ENCODE measurements around the gene IRF9.

Gene IRF9

DNA sequence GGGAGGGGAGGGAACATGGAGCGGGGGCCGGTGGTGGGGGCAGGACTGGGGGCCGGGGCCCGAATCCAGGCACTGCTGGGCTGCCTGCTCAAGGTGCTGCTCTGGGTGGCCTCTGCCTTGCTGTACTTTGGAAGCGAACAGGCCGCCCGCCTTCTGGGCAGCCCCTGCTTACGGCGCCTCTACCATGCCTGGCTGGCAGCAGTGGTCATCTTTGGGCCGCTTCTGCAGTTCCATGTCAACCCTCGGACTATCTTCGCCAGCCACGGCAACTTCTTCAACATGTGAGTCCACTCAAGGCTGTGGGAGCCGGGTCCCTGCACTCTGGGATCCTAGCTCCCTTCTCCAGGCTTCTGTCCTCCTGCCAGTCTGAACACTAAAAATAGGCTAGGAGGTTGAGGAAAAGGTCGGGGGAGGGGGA lies 29.5 kb upstream of the IRF9 start:
- DNase-seq (ENCODE audit: low read depth in 1 of 2, low spot score in 1 of 2), result no peak

DNA sequence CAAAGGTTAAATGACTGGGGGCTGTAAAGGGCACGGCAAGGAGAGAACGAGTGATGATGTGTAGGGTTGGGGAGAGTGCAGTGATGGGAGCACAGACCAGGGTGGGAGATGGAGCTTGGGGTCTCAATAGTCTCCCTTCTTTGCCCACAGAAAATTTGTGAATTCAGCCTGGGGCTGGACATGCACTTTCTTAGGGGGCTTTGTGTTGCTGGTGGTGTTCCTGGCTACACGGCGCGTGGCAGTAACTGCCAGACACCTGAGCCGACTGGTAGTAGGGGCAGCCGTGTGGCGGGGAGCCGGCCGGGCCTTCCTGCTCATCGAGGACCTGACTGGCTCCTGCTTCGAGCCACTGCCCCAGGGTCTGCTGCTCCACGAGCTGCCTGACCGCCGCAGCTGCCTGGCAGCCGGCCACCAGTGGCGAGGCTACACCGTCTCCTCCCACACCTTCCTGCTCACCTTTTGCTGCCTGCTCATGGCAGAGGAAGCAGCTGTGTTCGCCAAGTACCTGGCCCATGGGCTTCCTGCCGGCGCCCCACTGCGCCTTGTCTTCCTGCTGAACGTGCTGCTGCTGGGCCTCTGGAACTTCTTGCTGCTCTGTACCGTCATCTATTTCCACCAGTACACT lies 28.9 kb upstream of the IRF9 start:
- no peak for DNase-seq (ENCODE audit: low read depth in 1 of 2, low spot score in 1 of 2)

DNA sequence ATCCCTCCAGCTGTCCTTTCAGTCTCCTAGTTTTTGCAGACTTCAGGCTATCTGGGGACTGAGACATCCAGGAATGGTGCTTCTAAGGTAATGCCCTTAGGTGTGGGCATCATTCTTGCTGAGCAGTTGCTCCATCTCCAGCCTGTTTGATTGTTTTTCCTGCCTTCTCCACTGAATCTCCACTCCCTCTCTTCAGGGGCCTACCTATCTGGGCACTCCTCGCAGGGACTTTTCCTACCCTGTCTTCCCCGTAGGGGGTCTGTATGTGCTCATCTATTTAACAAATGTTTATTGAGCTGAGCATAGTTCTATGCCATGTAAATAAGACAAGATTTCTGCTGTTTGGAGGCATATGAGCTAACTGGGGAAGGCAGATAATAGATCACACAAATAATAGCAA lies 28.1 kb upstream of the IRF9 start:
- no peak for DNase-seq (ENCODE audit: low read depth in 1 of 2, low spot score in 1 of 2)

DNA sequence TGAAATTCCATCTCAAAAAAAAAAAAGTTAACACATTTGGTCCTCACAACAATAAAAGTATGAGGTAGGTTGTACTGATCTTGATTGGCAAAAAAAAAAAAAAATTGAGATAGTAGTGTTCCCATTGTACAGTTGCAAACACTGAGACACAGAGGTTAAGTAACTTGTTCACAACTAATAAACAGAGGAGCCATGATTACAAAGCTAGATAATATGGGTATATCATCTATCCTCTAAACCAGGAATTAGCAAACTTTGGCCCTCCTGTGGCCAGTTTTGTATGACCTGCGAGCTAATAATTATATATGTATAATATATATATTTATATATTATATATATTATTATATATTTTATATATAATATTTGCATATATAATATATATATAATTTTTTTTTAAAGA lies 27.3 kb upstream of the IRF9 start:
- DNase-seq (ENCODE audit: low read depth in 1 of 2, low spot score in 1 of 2), result no peak

DNA sequence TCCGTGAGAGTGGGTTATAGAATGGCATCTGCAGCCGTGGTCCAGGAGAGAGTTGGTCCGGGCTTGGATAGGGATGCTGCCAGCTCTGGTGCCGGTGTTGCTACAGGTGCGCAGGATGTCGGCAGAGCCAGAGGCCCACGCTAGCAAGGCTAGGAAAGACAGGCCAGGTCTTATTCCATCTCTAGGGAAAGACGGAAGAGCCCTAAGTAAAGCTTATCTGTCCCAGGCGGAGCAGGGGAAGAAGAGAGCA lies 25.6 kb upstream of the IRF9 start:
- DNase-seq (ENCODE audit: low read depth in 1 of 2, low spot score in 1 of 2), result no peak

DNA sequence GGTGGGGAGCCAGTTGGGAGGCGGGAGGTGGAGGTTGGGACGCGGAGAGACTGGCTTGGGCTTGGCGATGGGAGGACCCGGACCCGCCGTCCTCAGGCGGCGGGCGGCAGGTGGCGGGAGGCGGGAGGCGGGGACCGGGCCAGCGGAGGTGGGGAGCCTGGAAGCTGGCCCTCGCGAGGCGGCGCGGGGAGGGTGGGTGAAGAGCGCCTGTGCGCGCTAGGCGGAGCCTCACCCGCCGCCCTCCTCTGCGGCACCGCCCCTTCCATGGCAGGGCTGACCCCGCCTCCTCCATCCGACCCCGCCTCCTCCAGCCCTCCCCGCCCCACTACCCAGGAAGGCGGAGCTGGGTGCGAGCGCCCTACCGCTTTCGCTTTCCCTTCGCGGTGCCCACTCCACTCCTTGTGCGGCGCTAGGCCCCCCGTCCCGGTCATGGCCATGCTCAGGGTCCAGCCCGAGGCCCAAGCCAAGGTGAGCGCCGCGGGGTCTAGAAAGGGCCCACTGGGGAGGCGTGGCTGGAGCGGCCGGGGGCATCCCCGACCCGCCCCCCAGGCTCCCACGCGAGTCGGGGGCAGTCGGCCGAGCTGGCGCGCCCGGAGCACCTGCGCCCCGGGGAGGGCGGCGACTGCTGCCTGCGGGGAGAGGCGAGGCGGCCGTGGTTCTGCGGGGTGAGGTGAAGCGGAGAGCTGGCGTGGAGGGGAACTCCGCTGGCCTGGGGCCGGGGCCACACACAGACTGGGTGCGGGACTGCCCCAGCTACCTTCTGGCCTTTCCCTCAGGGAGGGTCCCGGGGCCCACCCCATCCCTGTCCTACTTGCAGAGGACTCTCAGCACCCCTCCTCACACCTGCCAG lies 25.0 kb upstream of the IRF9 start, which contains the start of gene PSME1:
Gene PSME1, plus strand, starts transcription at position 361 of the 850 bp plus-strand sequence. Its CDS starts 69 bp downstream, at position 430.
- DNase-seq (ENCODE audit: low read depth in 1 of 2, low spot score in 1 of 2), result peak; percentile 90 to 93

DNA sequence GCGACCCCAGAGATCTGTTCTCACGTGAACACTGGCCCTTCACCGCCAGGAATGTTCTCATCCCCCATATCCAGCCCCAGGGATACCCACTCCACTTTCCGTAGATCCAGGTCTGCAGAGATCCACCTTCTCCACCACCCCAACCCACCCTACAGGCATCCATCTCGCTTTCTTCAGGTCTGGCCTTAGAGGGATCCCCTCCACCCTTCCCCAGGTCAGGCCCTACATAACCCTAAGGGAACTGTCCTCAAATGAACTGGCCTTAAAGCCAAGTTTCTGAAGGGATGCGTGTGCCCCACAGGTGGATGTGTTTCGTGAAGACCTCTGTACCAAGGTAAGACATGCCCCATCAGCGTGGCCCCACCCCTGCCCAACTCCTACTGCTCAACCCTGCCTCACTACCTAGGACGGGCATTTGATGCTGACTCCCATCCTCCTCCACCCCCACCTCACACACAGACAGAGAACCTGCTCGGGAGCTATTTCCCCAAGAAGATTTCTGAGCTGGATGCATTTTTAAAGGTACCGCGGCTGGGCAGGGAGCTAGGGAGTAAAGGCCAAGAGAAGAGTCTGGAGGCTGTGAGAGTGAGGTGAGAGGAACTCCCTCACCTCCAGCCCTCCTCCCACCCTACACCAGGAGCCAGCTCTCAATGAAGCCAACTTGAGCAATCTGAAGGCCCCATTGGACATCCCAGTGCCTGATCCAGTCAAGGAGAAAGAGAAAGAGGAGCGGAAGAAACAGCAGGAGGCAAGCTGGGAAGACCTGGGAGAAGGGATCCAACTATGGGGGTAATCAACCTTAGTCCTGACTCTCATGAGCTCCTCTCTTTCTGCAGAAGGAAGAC lies 24.2 kb upstream of the IRF9 start:
- no peak for DNase-seq (ENCODE audit: low read depth in 1 of 2, low spot score in 1 of 2)

DNA sequence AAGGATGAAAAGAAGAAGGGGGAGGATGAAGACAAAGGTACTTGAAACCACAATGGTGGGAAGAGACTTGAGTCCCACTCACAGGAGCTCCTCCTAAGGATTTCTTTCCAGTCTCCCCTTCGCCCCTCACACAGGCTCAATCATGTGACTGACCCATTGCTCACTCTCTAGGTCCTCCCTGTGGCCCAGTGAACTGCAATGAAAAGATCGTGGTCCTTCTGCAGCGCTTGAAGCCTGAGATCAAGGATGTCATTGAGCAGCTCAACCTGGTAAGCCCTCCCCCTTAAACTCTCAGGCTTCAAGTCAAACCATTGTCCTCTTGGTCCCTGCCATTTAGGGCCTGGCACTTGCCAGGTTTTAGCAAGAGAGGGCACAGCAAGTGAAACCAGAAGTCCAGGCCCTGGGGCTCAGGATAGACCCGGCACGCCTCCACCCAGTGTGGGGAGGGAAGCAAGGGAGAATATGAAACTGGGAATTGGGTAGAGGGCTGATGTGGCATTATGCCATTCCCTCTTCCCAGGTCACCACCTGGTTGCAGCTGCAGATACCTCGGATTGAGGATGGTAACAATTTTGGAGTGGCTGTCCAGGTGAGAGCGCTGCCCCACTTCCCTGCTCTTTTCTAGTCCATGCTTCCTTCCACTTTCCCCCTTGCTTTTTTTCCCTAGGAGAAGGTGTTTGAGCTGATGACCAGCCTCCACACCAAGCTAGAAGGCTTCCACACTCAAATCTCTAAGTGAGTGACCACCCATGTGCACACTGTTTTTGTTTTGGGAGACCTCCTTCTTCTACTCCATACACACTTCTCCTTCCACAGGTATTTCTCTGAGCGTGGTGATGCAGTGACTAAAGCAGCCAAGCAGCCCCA lies 23.3 kb upstream of the IRF9 start:
- no peak for DNase-seq (ENCODE audit: low read depth in 1 of 2, low spot score in 1 of 2)

DNA sequence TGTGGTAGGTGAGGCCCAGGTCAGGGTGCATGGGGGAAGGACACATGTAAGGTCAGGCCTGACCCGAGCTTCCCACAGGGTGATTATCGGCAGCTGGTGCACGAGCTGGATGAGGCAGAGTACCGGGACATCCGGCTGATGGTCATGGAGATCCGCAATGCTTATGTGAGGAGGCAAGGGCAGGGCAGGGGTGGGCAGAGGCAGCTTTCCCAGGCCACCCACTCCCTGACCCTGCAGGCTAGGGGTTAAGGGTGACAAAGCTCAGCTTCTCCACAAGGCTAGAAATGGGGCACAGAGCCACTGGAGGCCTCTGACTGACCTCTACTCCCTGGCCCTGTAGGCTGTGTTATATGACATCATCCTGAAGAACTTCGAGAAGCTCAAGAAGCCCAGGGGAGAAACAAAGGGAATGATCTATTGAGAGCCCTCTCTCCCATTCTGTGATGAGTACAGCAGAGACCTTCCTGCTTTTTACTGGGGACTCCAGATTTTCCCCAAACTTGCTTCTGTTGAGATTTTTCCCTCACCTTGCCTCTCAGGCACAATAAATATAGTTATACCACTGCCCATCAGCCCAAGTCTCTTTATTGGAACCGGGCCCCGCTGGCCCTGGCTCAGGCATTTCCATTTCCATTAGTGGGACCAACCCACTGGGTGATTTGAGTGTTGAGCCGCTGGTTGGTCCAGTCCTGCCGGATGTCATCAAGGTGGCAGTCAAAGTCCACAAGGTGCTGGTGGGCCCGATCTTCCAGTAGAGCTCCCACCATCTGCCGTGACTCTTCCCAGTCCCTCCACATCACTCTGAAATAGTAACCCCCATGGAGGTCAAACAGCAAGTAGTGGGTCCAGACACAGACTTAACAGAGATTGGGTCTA lies 22.4 kb upstream of the IRF9 start:
- DNase-seq (ENCODE audit: low read depth in 1 of 2, low spot score in 1 of 2), result no peak

DNA sequence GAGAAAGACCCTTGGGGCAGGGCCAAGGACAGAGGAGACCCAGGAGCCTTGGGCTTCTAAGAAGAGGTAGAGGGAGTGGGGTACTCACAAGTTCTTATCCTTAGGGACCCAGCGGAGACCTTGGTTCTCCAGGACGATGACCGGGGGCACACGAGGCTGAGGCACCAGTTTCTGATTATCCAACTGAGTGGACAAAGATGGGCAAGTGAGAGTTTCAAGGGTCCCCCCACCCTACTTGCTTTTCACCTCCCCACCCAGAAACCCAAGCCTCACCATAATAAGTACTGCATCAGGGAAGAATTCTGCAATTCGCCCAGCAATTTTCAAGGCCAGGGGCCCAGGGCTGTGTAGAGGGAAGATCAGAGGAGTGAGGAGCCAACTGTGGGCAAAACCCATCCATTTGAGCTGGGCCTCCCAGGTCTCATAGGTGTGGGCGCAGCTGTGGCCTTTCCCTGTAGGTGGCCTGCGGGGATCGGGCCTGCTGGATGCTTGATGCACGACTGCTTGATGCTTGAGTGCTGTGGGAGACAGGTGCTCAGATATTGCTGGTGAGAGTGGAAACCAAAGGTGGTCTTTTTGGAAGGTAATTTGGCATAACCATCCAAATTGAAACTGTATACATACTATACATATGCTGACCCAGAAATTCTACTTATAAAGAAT lies 21.7 kb upstream of the IRF9 start:
- no peak for DNase-seq (ENCODE audit: low read depth in 1 of 2, low spot score in 1 of 2)

DNA sequence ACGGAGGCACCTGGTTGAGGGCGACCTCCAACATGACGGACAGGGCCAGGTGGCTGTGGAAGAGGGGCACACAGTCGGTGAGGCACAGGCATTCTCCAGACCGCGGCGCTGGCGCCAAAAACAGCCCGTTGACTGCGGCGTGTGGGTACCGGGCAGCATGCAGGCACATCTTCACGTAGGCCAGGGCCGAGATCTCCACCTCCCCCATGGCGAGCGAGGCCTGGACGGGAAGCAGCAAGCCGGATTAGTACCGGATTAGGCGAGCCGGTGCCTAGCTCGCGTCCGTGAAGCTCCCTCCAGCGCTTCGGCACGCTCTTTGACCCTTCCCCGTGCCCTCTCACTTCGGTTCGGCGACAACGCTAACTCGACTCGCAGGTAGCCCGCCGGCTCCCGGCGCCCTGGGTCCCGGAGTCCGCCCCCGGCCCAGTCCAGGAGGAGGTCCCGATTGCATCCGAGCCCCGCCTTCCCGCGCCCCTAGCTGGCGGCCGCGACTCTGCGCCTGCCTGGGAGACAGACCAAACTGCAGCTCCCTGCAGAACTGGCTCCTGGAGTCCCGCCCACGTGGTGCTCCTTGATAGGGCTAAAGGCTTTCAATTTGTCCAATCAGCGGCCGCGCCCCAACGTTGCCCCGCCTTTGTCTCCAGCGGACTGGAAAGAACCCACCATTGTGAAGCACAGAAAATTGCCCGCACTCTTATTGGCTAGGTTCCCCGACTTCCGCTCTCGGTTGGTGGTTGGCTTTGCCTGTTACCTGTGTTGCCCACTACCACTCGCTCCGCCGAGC lies 19.8 kb upstream of the IRF9 start, which contains the start of gene EMC9:
Gene EMC9, minus strand, starts transcription at position 495 of the 784 bp plus-strand sequence. Its CDS starts 287 bp downstream, at position 208.
- peak; percentile 97 to 98 for DNase-seq (ENCODE audit: low read depth in 1 of 2, low spot score in 1 of 2)

DNA sequence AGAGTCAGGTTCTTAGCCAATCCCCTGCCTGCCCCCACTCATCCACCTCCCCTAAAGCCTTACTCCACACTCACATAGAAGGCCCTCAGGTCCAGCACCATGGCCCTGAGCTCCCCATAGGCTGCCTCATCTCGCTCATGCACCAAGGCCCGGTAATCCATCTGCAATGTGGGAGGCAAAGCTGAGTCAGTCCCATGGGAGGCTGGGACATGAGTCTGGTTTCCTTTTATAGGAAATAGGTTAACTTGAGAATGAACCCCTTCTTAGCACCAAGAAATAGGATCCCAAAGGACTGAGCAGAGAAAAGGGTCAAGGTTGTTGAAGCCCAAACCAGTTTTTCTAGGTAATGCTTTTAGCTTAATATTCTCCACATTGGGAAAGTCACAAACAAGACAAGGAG lies 17.6 kb upstream of the IRF9 start:
- no peak for DNase-seq (ENCODE audit: low read depth in 1 of 2, low spot score in 1 of 2)

DNA sequence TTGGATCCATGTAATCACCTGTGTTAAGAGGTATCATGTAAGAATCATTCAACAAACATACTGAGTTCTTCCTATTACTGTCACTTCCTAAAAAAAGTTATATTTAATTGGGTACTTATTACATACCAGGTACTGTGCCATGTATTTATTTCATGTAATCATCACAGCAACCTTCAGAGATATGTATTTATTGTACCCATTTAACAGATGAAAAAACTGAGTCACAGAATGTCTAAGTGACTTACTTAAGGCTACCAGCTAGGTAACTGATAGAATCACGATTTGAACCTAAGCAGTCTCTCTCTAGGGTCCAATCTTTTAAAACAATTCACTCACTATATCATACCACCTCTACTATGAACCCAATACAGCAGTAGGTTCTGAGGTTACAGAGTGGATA lies 16.6 kb upstream of the IRF9 start:
- no peak for DNase-seq (ENCODE audit: low read depth in 1 of 2, low spot score in 1 of 2)

DNA sequence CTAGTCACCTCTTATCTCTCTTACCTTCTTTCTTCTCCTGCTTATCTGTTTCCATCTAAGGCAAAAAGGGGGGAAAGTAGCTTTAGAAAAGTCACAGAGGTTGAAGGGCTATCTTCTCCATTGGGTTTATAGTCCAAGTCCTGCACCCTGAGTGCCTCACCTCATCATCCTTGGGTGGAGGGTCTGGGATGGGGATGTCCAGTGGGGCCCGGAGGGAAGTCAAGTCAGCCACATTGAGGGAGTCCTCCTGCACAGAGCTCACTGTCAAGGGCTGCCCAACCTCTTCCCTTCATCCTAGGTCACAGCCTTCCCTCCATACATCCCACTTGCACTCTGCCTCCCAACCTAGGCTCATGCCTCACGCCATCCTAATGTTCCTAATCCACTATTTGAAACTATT lies 15.8 kb upstream of the IRF9 start:
- no peak for DNase-seq (ENCODE audit: low read depth in 1 of 2, low spot score in 1 of 2)

DNA sequence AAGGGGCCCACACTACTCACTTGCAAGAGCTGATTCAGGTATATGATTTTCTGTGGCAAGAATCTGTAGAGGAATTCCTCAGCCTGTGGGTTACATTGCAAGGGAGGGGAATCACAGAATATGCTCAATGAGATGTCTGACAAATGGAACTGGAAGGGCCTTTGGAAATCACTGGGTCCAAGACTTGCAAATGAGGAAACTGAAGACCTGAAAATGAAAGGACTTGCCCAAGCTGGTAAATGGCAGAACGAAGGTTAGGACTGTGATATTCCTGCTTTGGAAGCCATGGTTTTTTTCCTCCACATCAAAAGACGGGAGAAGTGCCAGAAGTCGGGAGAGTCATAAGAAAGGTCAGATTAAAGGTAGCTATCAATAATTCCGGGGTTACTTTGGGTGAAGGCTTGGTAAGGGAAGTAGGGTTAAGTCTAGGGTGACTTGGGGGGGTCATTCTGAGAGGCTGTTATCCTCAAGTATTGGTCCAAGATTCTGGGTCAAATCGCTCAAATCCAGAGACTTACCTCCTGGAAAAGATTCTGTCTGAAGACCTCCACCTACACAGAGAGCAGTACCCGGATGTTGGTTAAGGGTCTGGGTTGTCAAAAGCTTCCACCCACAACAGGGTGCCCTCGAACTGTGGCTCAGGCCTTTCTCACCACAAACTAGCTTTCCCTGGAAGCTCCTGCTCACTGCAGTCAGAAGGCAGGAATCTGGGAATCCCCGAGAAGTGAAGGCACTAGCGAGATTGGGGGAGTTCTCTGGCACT lies 15.2 kb upstream of the IRF9 start:
- DNase-seq (ENCODE audit: low read depth in 1 of 2, low spot score in 1 of 2), result no peak

DNA sequence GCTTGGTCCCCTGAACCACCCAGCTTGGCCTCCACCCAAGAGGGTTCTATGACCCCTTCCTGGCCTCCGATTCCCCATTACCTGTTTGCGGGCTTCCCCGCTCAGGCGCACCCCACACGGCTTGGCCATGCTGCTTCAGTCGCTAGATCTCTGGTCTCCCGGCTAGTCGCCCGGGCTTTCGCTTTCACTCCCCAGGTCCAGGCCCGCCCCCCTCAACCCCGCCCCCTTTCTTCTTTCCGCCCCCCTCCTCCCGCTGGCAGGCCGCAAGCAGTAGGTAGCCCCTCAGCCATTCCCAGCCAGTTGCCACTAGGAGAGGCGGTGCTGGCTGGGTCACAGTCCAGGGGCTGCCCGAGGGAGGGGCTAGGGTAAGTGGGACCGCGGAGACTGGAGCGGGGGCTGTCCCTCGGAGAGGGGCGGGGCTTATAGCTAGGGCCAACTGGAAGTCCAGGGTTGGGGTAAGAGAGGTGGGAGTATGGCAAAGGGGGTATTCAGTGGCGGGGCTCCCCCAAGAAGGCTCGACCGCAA lies 14.6 kb upstream of the IRF9 start, which contains the start of gene PSME2:
Gene PSME2, minus strand, starts transcription at position 158 of the 525 bp plus-strand sequence. Its CDS starts 29 bp downstream, at position 129.
- DNase-seq (ENCODE audit: low read depth in 1 of 2, low spot score in 1 of 2), result peak; percentile 61 to 63

DNA sequence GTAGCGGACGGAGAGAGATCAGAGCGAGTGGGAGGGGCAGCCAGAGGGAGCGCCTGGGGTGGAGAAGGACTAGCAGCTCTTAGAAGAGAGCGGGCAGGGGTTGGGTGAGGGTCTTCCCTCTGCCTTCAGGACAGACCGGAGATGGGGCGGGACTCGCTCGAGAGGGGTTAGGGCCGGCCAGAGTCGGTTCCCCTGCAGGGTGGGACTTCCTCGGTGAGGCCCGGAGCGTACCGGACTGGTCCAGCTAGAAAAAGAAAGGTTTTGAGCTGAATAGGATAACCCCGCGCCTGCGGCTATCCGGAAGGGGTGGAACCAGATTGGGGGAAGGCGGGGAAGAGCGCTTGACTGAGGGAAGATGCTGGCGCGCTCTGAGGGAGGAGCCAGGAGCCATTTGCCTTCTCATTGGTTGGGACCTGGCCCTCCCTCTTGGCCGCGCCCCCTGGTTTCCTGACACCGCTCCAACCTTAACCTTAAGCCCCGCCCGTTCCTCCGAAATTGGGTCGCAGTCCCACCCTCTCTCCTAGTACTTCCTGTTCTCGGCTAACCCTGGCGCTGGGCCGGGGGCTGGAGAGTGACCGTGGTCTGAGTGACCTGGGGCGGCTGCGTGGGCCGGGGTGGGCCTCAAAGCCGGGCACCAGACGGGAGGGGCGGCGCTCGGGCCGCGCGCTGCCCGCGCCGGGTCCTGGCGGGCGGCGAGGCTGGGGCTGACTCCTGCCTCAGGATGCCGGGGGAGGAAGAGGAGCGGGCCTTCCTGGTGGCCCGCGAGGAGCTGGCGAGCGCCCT lies 13.9 kb upstream of the IRF9 start, which contains the start of gene RNF31:
Gene RNF31, plus strand, starts transcription at position 521 of the 783 bp plus-strand sequence. Its CDS starts 201 bp downstream, at position 722.
- peak; percentile 91 to 94 for DNase-seq (ENCODE audit: low read depth in 1 of 2, low spot score in 1 of 2)
